Endodermal cell (in vitro differentiated cells): ENCODE measurements around the gene MAPK7. TPM values are rescaled to one million over a fixed set of nuclear protein-coding genes. Genes with fewer than 3 reads are reported as not detected.
"Not testable (repeated sequence)": the region's sequence is repeated elsewhere in the genome, so short reads cannot be mapped to it uniquely, and the experiment has no call there.

ENCODE experiments used
- DNase-seq: peaks from one replicate; pipeline ENCODE4 v3.0.0-alpha.2; 2017
- H3K27ac ChIP-seq: 2 replicates; pipeline ENCODE4 v1.5.1; 2013; ENCODE audit warnings: mild to moderate bottlenecking, low read depth, low read length, moderate library complexity
- H3K27me3 ChIP-seq: 2 replicates; pipeline ENCODE4 v1.6.1; 2013; ENCODE audit warnings: mild to moderate bottlenecking, low read length, moderate library complexity; ENCODE audit not compliant: insufficient read depth, control insufficient read depth, poor library complexity, severe bottlenecking
- H3K36me3 ChIP-seq: 2 replicates; pipeline ENCODE4 v1.7.0; 2013; ENCODE audit warnings: mild to moderate bottlenecking, low read length, moderate library complexity; ENCODE audit not compliant: control insufficient read depth, insufficient read depth
- H3K4me1 ChIP-seq: one replicate; pipeline ENCODE4 v1.7.0; 2013; ENCODE audit warnings: low read length; ENCODE audit not compliant: control insufficient read depth, insufficient read depth
- H3K4me3 ChIP-seq: 2 replicates; pipeline ENCODE4 v1.5.1; 2013; ENCODE audit warnings: mild to moderate bottlenecking, low read length, moderate library complexity
- H3K9ac ChIP-seq: 2 replicates; pipeline ENCODE4 v1.6.1; 2013; ENCODE audit warnings: mild to moderate bottlenecking, low read length, moderate library complexity; ENCODE audit not compliant: poor library complexity, severe bottlenecking; ENCODE audit errors: extremely low read depth
- H3K9me3 ChIP-seq: 2 replicates; pipeline ENCODE4 v1.6.1; 2013; ENCODE audit warnings: mild to moderate bottlenecking, low read length, moderate library complexity; ENCODE audit not compliant: control insufficient read depth
- H3K27ac Mint-ChIP-seq: 2 replicates; pipeline ENCODE4 v1.8.0; 2020; ENCODE audit warnings: mixed read lengths
- H3K27me3 Mint-ChIP-seq: 2 replicates; pipeline ENCODE4 v1.8.0; 2021; ENCODE audit warnings: mild to moderate bottlenecking, mixed read lengths; ENCODE audit not compliant: insufficient read depth
- H3K36me3 Mint-ChIP-seq: 2 replicates; pipeline ENCODE4 v1.8.0; 2020; ENCODE audit warnings: low read depth, mixed read lengths
- H3K4me1 Mint-ChIP-seq: 2 replicates; pipeline ENCODE4 v1.8.0; 2020; ENCODE audit warnings: mixed read lengths
- H3K4me3 Mint-ChIP-seq: 2 replicates; pipeline ENCODE4 v1.8.0; 2020; ENCODE audit warnings: mild to moderate bottlenecking, moderate library complexity, mixed read lengths
- H3K9me3 Mint-ChIP-seq: 2 replicates; pipeline ENCODE4 v1.8.0; 2020; ENCODE audit warnings: mild to moderate bottlenecking, mixed read lengths
- CTCF ChIP-seq: fragments of 200-600 bp; sonication (generic); conservative IDR thresholded peaks from 2 replicates; pipeline ENCODE4 v1.5.0; 2021; ENCODE audit warnings: antibody characterized with exemption, mild to moderate bottlenecking
- WGBS, 2 experiments: methylation state at CpG; one replicate each; pipeline versions ENCODE4 v1.1.5 to v1.1.7; 2013; ENCODE audit warnings: missing lambda C conversion rate in 2 of 2, mixed read lengths in 1 of 2; ENCODE audit not compliant: insufficient coverage in 1 of 2, insufficient read length in 1 of 2; 5-methylcytosine and 5-hydroxymethylcytosine counted together
- total RNA-seq, 2 donors: library from RNA; stranded (reverse); fragmentation: NEBNext Ultra II Directional in 1 of 2; extraction: Animal tissue kit (Norgen Biotek cat#: 25700) in 1 of 2; gene quantifications; 2 replicates in 1 of 2; 3 replicates in 1 of 2; pipeline ENCODE4 v1.2.1, GENCODE V29; 2021

Gene MAPK7
- total RNA-seq, 2 donors from 2014 or later: 33.3 to 53.4 TPM

GRCh38 chr17:19347323-19348080, 30.8 kb upstream of the MAPK7 start:
- Mint-ChIP-seq H3K27ac (no peak overlapping the region), H3K27me3 (no peaks in the 10 kb centered on the region), H3K36me3 (peaks cover 28% of the 10 kb centered on the region), H3K4me1 (no peaks in the 10 kb centered on the region), H3K4me3 (no peak overlapping the region), H3K9me3 (no peaks in the 10 kb centered on the region)
- WGBS, 2 experiments: 94 to 99% methylated on average over 10 to 13 of the region's 13 CpGs
- TF ChIP-seq CTCF: no peak
- H3K27ac ChIP-seq: no peak overlapping the region
- no peaks in the 10 kb centered on the region for H3K9me3 ChIP-seq
- no peaks in the 10 kb centered on the region for H3K27me3 ChIP-seq
- no peak overlapping the region for H3K9ac ChIP-seq
- no peaks in the 10 kb centered on the region for H3K36me3 ChIP-seq
- peak; percentile 46 for DNase-seq
- H3K4me3 ChIP-seq: no peak overlapping the region
- H3K4me1 ChIP-seq: no peaks in the 10 kb centered on the region

DNA sequence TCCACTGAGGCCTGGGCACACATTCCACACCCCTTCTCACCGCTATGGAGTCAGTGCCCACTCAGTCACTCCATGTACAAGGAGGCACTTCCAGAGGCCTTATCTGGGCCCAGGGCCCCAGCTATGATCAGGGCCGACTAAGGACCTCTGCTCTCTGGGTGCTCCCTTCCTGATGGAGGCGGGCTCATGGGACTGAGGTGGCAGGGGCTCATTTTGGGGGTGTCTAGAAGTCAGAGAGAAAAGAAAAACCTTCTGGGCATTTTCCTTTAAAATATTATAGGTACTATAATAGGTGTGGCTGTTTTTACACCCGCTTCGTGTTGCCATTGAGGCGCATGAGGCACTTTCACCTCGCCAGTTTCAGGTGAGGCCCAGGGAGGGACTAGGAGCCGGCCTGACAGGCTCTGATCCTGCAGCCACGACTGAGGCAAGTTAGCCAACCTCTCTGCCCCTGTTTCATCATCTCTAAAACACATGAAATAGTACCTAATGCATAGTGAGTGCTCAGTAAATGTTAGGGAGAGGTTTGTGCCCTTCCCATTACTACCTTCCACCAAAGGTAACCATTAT, 30.1 kb upstream of the MAPK7 start:
- peaks cover 28% of the 10 kb centered on the region for H3K36me3 Mint-ChIP-seq
- TF ChIP-seq CTCF: no peak
- WGBS, 2 experiments: 93 to 96% methylated on average over 4 to 9 of the region's 9 CpGs

GRCh38 chr17:19348806-19349205, 29.5 kb upstream of the MAPK7 start:
- Histone ChIP-seq H3K27me3 (no peaks in the 10 kb centered on the region), H3K36me3 (no peaks in the 10 kb centered on the region), H3K27ac (no peak overlapping the region), H3K9me3 (no peaks in the 10 kb centered on the region), H3K4me1 (no peaks in the 10 kb centered on the region), H3K4me3 (no peak overlapping the region), H3K9ac (no peak overlapping the region)
- no peak for DNase-seq
- no peak for TF ChIP-seq CTCF
- 96 to 97% methylated on average over 7 to 9 of the region's 9 CpGs for whole genome bisulfite sequencing, 2 experiments
- H3K9me3 Mint-ChIP-seq: no peaks in the 10 kb centered on the region
- H3K27ac Mint-ChIP-seq: no peak overlapping the region
- H3K27me3 Mint-ChIP-seq: no peaks in the 10 kb centered on the region
- H3K4me1 Mint-ChIP-seq: no peaks in the 10 kb centered on the region
- H3K36me3 Mint-ChIP-seq: peaks cover 28% of the 10 kb centered on the region
- no peak overlapping the region for H3K4me3 Mint-ChIP-seq

More for the DNA sequence above, 30.1 kb upstream of the MAPK7 start:
- Mint-ChIP-seq H3K9me3 (no peaks in the 10 kb centered on the region), H3K4me3 (no peak overlapping the region), H3K4me1 (no peaks in the 10 kb centered on the region), H3K27me3 (no peaks in the 10 kb centered on the region), H3K27ac (no peak overlapping the region)
- no peak overlapping the region for H3K27ac ChIP-seq
- H3K9ac ChIP-seq: no peak overlapping the region
- H3K36me3 ChIP-seq: no peaks in the 10 kb centered on the region
- no peak for DNase-seq
- no peaks in the 10 kb centered on the region for H3K9me3 ChIP-seq
- no peak overlapping the region for H3K4me3 ChIP-seq
- H3K4me1 ChIP-seq: no peaks in the 10 kb centered on the region
- H3K27me3 ChIP-seq: no peaks in the 10 kb centered on the region

DNA sequence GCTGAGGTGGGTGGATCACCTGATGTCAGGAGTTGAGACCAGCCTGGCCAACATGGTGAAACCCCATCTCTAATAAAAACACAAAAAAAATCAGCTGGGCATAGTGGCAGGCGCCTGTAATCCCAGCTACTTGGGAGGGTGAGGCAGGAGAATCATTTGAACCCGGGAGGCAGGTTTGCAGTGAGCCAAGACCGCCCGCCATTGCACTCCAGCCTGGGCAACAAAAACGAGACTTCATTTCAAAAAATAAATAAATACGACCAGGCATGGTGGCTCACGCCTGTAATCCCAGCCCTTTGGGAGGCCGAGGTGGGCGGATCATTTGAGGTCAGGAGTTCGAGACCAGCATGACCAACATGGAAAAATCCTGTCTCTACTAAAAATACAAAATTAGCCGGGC, 24.9 kb upstream of the MAPK7 start:
- DNase-seq, H3K36me3 ChIP-seq, H3K4me1 Mint-ChIP-seq, H3K9ac ChIP-seq, H3K9me3 ChIP-seq, H3K27ac Mint-ChIP-seq, H3K9me3 Mint-ChIP-seq, H3K27me3 ChIP-seq, H3K4me3 Mint-ChIP-seq, H3K27ac ChIP-seq, H3K27me3 Mint-ChIP-seq, H3K4me3 ChIP-seq, H3K4me1 ChIP-seq: not testable (repeated sequence)
- WGBS, 2 experiments: 94 to 100% methylated on average over 9 to 11 of the region's 11 CpGs
- peaks cover 28% of the 10 kb centered on the region for H3K36me3 Mint-ChIP-seq
